ENCODE data around the gene CENPP.

- TF ChIP-seq CTCF (IDR thresholded peaks at IDR 0.05; ENCODE audit: insufficient read depth, low read depth, low read length) = no peak
- TF ChIP-seq EZH2 (IDR thresholded peaks at IDR 0.05; ENCODE audit: insufficient read depth, low read length) = no peak
These were observed 300.7 kb downstream of the CENPP start for GRCh38 chr9:92626484-92626883.

All from astrocyte (in vitro differentiated cells and primary cell).